GM12873 (cell line): Measurements from ENCODE around the gene MYO3A.

Experiments used
- CTCF ChIP-seq: IDR thresholded peaks from 2 replicates; pipeline ENCODE4 v1.5.1; 2012; ENCODE audit warnings: low read depth, mild to moderate bottlenecking, moderate library complexity, low read length, control low read depth; ENCODE audit not compliant: insufficient read depth; ENCODE audit errors: missing control alignments

MYO3A gene

GRCh38 chr10:26015092-26015491, 81.1 kb downstream of the MYO3A start:
- no peak for TF ChIP-seq CTCF

GRCh38 chr10:26022831-26023230, 88.8 kb downstream of the MYO3A start:
- no peak for TF ChIP-seq CTCF

- TF ChIP-seq CTCF, result no peak
Observed at GRCh38 chr10:26024303-26024702, 90.3 kb downstream of the MYO3A start.

- no peak for TF ChIP-seq CTCF
Observed at GRCh38 chr10:26025523-26025922, 91.5 kb downstream of the MYO3A start.

- TF ChIP-seq CTCF, result no peak
Observed at GRCh38 chr10:26029858-26030257, 95.8 kb downstream of the MYO3A start.

GRCh38 chr10:26031300-26031699, 97.3 kb downstream of the MYO3A start:
- TF ChIP-seq CTCF, result no peak

- TF ChIP-seq CTCF, result no peak
Observed at GRCh38 chr10:26043469-26043868, 109.4 kb downstream of the MYO3A start.
